ENCODE results near the gene HGD.
"Not testable (repeated sequence)": the region's sequence is repeated elsewhere in the genome, so short reads cannot be mapped to it uniquely, and the experiment has no call there.

Gene HGD

DNA sequence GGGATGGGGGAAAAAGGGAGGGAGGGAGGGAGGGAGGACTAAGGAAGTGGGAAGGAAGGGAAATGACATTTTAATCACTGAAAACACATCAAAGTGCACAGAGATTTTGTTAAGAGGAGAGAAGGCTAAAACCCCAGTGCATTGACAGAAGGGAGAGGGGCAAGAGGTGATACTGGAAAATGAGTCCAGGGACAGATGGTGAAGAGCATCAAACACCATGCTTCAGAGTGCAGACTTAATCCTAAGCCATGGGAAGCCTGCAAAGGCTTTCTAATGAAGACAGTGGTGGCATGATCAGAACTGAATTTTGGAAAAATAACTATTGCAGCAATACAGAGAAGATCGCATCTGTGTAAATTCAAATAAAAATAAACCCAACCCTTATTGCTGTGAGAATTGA is 41.8 kb downstream of the HGD start:
- no peak for DNase-seq (ENCODE audit: low read depth in 2 of 2)

DNA sequence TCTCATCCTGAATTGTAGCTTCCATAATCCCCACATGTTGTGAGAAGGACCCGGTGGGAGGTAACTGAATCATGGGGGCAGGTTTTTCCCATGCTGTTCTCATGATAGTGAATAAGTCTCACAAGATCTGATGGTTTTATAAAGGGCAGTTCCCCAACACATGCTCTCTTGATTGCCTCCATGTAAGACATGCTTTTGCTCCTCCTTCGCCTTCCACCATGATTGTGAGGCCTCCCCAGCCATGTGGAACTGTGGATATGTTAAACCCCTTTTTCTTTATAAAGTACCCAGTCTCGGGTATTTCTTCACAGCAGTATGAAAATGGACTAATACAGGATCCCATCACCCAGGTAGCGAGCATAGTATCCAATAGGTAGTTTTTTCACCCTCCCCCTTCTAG is 43.2 kb downstream of the HGD start:
- not testable (repeated sequence) for DNase-seq (ENCODE audit: low read depth in 2 of 2)

DNA sequence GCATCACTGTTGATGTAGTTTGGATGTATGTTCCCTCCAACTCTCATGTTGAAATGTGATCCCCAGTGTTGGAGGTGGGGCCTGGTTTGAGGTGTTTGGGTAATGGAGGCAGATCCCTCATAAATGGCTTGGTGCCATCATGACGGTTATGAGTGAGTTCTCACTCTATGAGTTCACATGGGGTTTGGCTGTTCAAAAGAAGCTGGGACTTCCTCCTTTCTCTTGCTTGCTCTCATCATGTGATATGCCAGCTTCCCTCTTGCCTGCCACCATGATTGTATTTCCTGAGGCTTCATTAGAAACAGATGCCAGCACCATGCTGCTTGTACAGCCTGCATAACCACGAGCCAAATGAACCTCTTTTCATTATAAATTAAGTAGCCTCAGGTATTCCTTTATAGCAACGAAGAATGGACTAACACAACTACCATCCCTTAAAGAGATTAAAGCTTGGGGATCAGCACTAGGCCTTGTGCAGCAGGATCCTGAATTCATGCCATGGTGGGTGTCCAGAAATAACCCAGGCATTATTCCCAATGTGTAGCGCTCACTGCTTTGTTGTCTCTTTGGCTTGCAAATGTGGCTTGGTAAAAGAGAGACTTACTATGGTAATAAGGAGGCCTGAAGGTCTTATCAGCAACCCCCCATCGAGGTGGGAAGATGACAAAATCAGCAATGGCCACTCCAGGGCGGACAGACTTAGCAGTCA is 44.0 kb downstream of the HGD start:
- DNase-seq (ENCODE audit: low read depth in 2 of 2) = no peak

DNA sequence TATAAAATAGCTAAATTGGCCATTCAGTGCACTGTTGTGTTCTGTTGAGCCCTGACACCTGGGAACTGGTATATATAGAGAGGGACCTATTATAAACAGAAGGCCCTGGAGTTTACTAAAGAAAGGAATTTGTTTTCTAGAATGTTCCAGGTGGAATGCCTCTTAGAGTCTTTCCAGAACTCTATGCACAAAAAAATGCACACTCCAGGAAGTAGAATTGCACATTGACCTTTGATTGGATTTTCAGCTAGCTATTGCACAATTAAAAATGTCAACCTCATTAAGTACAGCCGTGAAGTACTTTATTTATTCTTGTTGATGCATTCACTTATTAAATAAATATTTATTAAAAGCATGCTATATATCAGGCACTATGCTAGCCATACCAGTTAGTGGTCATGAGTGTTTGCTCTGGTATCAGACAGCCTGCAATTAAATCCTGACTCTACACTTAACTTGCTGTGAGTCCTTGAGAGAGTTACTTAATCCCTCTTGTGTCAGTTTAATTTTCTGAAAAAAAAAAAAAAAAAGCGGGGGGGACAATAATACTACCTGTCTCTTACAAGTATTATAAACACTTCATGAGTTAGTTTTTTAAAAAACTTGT is 45.1 kb downstream of the HGD start:
- DNase-seq (ENCODE audit: low read depth in 2 of 2) = no peak

DNA sequence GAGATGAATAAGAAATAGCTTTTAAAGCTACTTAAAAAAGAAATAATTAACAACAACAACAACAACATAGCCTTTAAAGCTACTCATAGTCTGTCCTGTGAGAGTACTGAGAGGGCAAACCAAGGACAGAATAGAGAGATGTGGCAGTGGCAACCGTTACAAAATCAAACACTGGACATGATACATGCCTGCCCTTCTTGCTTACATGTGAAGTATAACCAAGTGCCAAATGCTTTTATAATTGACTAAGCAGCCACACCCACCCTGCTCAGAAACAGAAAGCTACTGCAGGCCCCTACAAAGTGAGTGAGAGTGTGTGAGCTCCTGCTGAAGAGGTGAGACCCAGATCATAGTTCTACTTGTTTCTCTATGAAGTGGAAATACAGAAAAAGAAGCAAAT is 47.5 kb downstream of the HGD start:
- no peak for DNase-seq (ENCODE audit: low read depth in 2 of 2)

DNA sequence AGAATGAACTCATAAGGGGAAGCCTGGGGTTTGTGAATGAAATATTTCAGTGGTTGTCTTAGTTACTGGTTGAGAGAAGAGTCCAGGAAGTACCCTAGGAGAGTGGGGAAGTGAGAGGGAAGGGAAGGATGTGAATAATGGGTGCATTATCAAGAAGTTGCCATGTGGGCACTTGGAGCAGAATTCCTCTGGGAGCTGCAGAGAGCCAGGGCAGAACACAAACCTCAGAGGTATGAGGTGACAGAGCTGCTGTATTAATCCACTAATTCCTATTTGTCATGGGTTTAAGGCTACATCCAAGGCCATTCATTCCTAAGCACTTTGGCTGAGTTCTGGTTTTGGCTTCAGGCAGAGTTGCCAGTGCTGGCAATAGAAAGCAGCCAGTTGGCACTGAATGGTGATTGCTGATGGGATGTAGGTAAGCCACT is 56.9 kb downstream of the HGD start:
- DNase-seq (ENCODE audit: low read depth in 2 of 2) = no peak

DNA sequence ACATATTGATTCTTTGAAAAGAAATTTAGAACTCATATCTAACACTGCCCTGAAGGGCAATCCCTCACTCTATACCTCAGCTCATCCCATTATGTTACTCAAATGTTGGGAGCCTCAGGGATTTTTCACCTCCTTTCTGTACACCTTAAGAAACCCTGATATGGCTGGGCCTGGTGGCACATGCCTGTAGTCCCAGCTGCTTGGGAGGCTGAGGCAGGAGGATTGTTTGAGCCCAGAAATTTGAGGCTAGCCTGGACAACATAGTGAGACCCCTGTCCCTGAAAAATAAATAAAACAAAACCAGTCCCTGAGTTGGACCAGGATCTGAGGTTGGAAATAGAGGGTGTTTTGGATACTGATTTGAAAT is 58.3 kb downstream of the HGD start:
- no peak for DNase-seq (ENCODE audit: low read depth in 2 of 2)

DNA sequence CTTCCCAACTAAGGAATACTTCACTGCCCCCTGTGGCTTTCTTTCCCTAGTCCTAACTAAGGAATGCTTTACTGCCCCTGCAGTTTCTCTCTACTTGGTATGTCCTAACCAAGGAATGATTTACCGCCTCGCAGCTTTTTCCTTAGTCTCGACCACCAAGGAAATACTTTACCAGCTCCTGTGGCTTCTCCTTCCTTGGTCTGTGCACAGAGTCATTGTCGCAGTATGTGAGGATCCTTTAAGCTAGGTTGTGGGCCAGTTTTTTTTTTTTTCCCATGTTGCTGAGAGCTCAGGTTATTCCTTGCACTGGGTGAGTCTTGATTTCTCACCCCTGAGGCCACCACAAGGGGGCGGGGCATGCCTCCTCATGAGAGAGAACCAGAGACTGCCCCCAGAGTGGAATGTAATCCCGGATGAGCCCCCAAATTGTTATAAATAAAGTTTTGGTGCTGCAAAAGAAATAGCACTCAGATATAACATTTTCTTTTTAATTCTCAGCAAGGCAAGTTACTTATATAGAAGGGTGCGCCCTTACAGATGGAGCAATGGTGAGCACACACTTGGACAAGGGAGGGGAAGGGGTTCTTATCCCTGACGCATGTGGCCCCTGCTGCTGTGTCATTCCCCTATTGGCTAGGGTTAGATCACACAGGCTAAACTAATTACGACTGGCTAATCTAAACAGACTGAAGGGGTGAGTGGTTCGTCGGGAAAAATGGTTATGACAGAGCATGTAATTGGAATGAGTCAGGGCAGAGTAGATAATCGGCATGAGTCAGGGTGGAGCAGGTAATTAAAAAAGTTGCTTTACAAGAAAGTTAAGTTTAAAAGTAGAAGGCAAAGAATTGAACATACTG is 58.9 kb downstream of the HGD start:
- peak in 1 of 2 experiments; percentile 4 for DNase-seq (ENCODE audit: low read depth in 2 of 2)

DNA sequence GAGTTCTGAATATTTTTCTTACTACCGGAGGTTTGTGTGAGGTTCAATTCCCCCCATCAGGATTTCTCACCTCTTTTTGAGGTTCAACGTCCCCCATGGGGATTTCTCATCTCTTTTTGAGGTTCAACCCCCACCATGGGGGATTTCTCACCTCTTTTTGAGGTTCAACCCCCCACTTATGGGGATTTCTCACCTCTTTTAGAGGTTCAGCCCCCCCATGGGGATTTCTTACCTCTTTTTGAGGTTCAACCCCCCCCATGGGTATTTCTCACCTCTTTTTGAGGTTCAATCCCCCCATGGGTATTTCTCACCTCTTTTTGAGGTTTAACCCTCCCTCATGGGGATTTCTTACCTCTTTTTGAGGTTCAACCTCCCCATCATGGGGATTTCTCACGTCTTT is 59.6 kb downstream of the HGD start:
- no peak for DNase-seq (ENCODE audit: low read depth in 2 of 2)

DNA sequence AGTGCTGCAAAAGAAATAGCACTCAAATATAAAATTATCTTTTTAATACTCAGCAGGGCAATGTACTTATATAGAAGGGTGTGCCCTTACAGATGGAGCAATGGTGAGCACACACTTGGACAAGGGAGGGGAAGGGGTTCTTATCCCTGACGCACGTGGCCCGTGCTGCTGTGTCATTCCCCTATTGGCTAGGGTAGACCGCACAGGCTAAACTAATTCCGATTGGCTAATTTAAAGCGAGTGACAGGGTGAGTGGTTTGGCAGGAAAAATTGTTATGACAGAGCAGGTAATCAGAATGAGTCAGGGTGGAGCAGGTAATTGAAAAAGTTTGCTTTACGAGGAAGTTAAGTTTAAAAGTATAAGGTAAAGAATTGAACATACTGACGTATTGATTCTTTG is 65.3 kb downstream of the HGD start:
- DNase-seq (ENCODE audit: low read depth in 2 of 2) = not testable (repeated sequence)

DNA sequence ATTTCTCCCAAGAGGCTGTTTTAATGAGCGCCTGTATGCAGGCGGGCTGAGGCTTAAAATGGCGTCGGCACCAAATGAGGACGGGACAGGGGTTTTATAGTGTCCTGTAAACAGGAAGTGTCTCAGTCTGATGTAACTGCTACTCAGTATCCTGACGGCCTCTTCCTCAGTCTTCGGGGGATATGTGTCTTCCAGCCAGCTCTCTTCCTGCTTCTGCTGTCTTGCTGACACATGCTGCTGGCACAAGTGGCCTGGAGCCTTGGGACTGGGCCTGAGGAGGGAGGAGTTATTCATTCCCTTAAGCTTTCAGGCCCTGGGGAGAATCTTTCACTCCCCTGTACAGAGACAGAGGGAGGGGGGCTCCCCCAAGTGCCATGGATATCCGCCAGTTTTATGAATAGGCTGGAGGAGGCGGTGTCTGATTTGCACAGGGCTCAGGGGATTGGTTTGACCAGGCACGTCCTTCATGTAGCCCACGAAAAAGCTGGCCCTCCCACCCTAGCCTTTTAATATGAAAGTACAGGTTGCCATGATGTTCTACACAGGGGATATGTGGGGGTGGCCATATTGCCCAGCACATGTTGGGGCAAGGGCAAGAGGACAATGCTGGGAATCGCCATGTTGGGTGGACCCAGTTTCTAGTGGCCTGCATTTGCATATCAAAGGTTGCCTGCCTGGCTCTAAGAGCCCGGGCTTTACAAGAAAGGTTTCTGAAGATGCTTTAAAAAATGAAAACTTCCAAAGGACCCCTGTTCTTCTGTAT is 66.0 kb downstream of the HGD start:
- DNase-seq (ENCODE audit: low read depth in 2 of 2) = no peak

DNA sequence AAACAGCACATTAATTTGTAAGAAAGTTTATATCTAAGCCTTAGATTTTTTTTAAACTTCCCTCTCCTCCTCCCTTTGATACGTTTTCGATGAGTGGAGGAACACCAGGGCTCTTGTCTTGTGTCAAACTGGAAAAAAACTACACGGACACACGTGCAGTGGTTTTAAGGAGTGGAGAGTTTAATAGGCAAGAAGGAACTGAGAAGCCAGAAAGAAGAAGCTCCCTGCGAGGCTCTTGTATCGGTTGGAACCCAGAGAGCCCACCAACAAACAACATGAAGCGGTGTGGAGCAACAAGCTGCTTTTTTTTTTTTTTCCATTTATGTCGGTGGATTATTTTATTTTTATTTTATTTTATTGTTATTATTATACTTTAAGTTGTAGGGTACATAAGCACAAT is 67.3 kb downstream of the HGD start:
- DNase-seq (ENCODE audit: low read depth in 2 of 2) = no peak

DNA sequence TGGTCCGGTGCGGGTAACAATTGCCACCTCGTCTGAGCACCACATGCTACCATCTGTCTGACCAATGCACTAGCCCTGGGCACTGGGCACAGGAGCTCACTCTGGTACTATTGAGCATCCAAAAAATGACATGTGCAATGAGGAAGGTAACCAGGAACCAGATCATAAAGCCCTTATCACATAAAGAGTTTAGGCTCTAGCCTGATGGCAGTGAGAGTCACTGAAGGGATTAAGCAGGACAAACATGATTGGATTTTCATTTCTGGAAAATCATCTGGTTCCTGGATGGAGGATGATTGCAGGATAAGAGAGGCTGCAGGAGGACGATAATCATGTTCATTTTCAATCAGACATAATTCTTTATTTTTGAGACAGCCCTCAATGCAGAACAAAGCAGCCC is 73.5 kb downstream of the HGD start:
- DNase-seq (ENCODE audit: low read depth in 2 of 2) = no peak

DNA sequence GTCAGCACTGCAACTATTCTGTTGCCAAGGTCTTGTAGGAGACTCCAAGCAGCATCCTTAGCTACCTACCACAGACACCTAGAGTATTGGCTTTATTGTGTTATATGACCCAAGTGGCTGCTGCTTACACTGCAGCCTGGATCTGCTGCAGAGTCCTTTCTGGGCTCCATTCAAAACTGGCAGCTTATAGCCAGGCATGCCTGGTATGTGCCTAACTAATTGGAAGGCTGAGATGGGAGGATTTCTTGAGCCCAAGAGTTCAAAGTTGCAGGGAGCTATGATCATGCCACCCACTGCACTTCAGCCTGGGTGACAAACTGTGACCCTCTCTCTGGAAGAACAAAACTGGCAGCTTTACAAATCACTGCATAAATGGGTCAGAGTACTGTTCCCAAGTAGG is 77.3 kb downstream of the HGD start:
- DNase-seq (ENCODE audit: low read depth in 2 of 2) = no peak

DNA sequence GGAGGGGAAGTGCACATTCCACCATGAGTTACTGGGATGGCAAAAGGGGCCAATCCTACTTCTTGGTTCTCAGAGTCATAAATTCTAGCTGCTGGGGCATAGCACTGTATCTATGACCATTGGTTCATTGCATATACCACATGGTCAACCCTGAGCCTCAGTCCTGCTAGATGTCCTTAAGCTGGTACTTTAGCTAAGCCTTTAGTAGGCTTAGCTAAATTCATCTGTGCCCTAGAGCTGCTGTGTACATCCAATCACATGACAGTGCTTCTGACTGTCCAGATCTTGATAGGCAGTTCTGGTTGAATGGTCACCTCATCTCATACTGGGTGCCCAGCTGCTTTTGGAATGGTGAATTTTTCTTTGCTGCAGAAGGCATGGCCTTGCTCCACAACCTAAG is 77.7 kb downstream of the HGD start:
- DNase-seq (ENCODE audit: low read depth in 2 of 2) = no peak

DNA sequence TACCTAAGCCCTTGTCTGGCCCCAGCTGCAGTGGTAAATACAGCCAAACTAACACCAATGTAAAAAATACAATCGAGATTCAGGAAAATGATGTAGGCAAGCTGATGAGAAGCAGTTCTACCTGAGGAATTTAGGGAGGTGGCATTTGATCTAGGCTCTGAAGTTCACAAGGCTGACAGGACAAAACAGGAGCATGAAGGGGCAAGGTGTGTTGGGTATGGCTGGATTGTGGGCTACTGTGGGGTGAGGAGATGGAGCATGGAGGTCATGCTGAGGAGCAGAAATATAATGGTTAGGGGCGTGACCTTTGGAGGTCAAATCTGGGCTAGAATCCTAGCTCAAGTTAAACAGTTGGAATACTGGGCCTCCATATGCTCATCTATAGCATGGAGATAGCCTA is 79.4 kb downstream of the HGD start:
- no peak for DNase-seq (ENCODE audit: low read depth in 2 of 2)

DNA sequence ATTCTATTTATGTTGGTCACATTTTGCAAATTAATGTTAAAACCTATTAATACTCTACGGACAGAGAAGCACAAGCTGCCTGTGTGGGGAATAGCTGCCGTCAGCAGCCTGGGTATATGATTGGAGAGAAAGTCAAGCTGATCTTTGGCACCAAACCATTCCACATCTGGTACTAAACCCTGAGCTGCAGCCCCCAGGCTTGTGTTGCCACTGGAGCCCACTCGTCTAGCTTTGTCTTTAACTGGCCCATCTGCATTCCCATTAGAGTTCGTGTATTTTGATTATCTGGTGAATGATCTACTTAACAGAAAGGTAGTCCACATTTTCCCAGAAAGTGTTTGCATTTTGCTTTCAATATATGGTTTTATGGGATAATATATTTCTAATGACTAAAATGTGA is 80.5 kb downstream of the HGD start:
- no peak for DNase-seq (ENCODE audit: low read depth in 2 of 2)

DNA sequence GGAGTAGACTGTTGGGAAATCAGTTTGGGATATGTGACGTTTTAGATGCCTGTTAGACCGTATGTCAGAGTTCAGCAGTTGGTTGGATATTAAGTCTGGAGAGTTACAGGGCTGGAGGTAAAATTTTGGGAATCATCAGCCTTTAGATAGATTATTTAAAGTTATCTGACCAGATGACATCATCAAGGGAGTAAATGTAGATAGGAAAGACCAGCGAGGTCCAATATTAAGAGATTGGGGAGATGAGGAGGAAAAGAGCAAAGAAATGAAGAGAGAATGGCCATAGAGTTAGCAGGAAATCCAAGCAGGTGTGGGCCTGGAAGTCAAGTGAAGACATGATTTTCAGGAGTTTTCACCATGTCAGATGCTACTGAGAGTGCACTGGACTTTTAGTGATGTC is 82.8 kb downstream of the HGD start:
- no peak for DNase-seq (ENCODE audit: low read depth in 2 of 2)

DNA sequence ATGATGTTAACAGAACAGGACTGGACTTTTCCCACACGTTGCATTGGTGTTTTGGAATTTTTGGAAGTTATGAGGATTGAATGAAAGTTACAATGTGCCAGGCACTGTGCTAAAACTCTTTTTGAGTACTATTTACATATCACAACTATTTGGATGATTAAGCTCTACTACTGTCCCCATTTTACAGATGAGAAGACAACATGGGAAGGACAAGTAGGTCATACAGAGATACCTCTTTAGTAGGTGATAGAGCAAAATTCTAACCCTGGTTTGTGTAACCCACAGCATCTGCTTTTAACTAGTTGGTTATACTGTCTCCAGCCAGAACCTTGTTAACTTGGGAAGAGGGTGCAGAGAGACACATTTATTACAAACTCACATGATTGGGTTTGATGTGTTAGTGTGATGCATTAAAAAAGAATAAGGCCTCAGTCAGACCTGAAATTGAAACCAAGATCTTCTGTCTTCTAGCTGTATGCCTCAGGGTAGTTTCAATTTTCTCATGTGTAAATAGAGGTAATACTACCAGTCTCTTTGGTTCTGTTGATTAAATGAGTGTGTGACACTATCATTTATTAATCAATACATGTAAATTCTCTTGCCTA is 84.5 kb downstream of the HGD start:
- no peak for DNase-seq (ENCODE audit: low read depth in 2 of 2)

DNA sequence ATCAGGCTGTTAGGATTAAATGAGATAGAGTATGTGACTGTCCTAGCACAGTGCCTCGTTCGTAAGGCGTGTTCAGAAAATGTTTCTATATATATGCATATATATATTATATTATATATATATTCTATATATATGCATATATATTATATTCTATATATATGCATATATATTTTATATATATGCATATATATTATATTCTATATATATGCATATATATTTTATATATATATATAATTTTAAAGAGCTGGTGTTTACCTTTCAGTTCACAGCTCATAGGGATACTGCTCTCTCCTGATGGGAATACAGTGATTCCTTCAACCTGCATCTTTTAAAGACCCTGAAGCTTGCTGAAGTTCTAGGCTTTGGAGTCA is 85.2 kb downstream of the HGD start:
- no peak for DNase-seq (ENCODE audit: low read depth in 2 of 2)

DNA sequence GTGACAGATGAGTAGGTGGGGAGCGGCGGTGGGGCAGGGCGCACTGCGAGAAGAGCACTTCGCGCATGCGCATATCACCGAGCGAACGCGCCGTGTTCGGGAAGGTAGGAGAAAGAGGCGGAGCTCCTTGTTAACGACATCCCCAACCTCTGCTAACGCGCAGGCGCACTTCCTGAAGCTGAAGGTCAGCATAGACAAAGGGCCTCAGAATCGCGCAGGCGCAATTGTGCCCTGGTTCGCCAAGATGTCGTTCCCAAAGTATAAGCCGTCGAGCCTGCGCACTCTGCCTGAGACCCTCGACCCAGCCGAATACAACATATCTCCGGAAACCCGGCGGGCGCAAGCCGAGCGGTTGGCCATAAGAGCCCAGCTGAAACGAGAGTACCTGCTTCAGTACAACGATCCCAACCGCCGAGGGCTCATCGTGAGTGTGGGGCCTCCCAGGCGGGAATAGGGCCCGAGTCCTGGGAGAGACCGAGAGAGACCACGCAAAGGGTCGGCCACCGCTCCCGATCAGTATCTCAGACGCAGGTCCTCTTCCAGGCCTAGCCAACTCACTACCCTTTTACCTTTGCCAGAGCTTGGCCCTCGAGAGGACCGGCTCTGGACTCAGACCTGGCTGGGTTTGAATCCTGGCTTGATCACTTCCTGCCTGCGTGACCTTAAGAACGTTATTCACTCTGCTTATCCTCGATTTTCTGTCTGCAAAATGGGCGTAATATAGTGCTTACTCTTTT is 85.8 kb downstream of the HGD start, which contains the start of gene NDUFB4:
TSS of gene NDUFB4 (plus strand) at position 221 of the 737 bp plus-strand sequence. CDS start at position 245, 24 bp downstream.
- peak; percentile 89 to 92 for DNase-seq (ENCODE audit: low read depth in 2 of 2)
